VCaP (cell line): ENCODE results near the gene DYNC1I2.

Source experiments
- H3K27ac ChIP-seq: fragments of 450-650 bp; 2 replicates; pipeline ENCODE4 v1.5.1; 2017
- CTCF ChIP-seq: fragments of 450-650 bp; conservative IDR thresholded peaks from 2 replicates; pipeline ENCODE4 v1.5.1; 2017; ENCODE audit warnings: mild to moderate bottlenecking, moderate library complexity

Gene DYNC1I2

GRCh38 chr2:171687287-171688128 is at the start of gene DYNC1I2:
Gene DYNC1I2 (plus strand): TSS chr2:171687469. CDS start chr2:171690156, 2,687 bp downstream.
- no peak for TF ChIP-seq CTCF
- H3K27ac ChIP-seq = peak within 1 kb of the TSS; percentile 78

DNA sequence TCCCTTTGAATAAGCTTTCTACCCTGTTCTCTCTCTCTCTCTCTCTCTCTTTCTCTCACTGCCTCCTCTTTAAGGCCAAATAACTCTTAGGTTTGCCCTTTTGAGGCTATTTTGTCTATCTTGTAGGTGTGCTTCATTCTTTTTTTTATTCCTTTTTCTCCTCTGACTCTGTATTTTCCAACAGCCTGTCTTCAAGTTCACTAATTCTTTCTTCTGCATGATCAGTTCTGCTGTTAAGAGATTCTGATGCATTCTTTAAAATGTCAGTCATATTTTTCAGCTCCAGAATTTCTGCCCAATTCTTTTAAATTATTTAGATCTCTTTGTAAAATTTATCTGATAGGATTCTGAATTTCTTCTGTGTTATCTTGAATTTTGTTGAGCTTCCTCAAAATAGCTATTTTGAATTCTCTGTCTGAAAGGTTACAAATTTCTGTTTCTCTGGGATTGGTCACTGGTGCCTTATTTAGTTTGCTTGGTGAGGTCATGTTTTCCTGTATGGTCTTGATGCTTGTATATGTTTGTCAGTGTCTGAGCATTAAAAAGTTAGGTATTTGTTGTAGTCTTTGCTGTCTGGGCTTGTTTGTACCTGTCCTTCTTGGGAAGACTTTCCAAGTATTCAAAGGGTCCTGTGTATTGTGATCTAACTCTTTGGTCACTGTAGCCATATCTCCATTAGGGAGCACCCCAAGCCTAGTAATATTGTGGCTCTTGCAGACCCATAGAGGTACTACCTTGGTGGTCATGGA is 35.4 kb upstream of the DYNC1I2 start:
- H3K27ac ChIP-seq = no peak overlapping the region

GRCh38 chr2:171652416-171652785 is 34.9 kb upstream of the DYNC1I2 start:
- no peak for TF ChIP-seq CTCF
- no peak overlapping the region for H3K27ac ChIP-seq

More for the DNA sequence above, 35.4 kb upstream of the DYNC1I2 start:
- no peak for TF ChIP-seq CTCF

DNA sequence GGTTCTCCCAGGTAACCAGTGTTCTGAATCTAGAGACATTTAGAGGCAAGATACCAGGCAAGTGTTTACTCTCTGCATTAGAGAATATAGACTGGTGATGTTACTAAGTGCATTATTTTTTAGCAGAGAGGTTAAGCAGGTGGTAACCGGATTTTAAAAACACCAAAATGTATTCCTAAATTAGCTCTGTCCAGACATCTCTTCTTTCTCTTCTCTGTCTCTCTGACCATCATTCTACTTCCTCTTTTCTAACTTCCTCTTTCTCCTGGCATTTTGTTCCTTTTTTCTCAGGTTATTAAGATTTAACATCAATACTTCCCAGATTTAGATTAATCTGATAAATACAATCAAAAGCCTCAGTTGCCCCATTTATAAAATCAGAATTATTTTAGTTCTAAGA is 31.7 kb upstream of the DYNC1I2 start:
- no peak for TF ChIP-seq CTCF
- H3K27ac ChIP-seq = no peak overlapping the region

DNA sequence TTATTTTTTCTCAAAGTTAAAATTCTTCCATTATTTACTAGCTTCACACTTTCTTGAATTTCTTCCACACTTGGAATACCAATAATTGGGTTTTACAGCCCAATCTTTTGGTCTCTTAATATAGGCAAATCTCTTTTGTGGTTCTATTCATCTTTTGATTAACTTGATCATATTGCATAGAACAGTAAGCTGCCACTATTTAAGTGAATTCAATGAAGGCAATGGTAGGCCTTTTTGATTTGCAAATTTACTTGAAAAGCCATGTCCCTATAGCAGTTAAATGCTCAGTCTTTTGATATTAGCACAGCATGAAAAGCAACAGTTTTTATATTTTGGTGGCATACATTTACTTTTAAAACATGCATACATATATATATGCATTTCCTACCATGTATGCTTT is 20.2 kb upstream of the DYNC1I2 start:
- TF ChIP-seq CTCF = no peak
- no peak overlapping the region for H3K27ac ChIP-seq

DNA sequence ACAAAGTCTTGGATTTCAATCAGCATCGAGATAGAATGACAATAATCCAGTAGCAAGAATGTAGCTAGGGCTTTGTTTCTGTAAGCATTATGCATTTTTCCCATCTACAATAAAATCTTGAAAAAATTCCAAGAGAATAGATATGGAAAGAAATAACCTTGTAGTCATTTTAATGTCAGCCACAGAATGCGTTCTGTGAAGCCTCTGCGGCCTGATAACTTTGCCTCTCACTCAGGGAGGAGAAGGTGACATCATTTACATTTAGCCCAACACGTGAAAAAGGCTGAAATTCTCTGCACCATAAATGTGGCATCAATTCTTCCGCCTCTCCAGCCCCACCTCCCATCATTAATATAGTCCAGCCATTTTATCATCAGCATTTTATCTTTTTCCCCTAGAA is 19.1 kb upstream of the DYNC1I2 start:
- H3K27ac ChIP-seq = no peak overlapping the region
- no peak for TF ChIP-seq CTCF

GRCh38 chr2:171669121-171669520 is 18.1 kb upstream of the DYNC1I2 start:
- H3K27ac ChIP-seq = no peak overlapping the region
- TF ChIP-seq CTCF = no peak
